ENCODE measurements around the gene TDRD12.

GRCh38 chr19:32857584-32857983 is 138.0 kb downstream of the TDRD12 start:
- TF ChIP-seq POLR2A (IDR thresholded peaks at IDR 0.05): no peak
- no peak for TF ChIP-seq CTCF (IDR thresholded peaks at IDR 0.05)
- no peak for TF ChIP-seq EP300 (IDR thresholded peaks at IDR 0.05)
- TF ChIP-seq POLR2AphosphoS5 (IDR thresholded peaks at IDR 0.05): no peak
